GM12891 (cell line): ENCODE results near the gene AATK.

ENCODE experiments used
- POLR2A ChIP-seq: IDR thresholded peaks from 2 replicates; pipeline ENCODE4 v1.6.1; 2011; ENCODE audit warnings: low read depth, low read length, control low read depth
- TAF1 ChIP-seq: IDR thresholded peaks from 2 replicates; pipeline ENCODE4 v1.6.1; 2011; ENCODE audit warnings: low read depth, low read length, control low read depth

DNA sequence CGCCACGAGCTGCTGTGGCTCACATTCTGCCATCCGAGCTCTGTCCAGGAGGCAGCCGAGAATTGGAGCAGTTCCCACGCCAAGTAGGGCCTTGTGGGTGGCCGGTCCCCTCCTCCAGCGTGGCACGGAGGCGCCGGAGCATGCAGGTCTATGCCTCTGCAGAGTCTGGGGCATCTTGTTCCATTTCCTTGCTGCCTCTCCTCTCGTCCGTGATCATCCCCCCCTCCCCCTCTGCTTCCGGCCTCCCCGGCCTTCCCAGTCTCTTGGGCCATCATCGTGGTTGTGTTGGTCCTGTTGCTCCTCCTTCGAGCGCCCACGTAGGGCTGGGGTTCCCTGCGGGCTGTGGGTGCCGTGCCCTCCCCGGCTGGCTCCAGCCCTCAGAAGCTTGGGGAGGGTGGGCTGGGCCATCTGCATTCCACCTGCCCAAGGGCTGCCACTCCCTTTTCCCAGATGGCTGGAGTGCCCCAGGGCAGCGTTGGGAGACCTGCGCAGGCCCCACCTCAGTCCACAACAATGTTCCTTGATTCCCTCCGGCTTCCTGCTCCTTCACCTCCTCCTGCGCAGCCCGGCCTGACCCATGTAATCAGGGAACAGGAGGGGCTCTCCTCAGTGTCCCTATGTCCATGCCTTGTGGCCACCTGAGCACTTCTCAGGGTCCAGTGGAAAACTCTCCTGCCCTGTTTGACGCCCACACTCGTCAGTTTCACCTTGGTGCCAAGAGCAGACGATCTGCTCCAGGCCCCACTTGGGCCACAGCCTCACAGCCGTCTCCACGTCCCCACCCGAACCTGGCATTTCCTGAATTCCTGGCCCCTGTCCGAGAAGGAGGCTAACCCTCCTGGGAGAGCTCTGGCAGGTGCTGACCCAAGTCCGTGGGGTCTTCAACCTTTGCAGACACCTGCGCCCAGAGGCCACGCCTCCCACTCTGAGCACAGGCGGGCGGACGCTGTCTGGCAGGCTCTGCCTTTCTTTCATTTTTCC lies 94.0 kb downstream of the AATK start:
- TF ChIP-seq POLR2A (no peak), TAF1 (no peak)
